Measurements from ENCODE around the gene TADA2A.
"Not testable (repeated sequence)": the region's sequence is repeated elsewhere in the genome, so short reads cannot be mapped to it uniquely, and the experiment has no call there.

Gene TADA2A

DNA sequence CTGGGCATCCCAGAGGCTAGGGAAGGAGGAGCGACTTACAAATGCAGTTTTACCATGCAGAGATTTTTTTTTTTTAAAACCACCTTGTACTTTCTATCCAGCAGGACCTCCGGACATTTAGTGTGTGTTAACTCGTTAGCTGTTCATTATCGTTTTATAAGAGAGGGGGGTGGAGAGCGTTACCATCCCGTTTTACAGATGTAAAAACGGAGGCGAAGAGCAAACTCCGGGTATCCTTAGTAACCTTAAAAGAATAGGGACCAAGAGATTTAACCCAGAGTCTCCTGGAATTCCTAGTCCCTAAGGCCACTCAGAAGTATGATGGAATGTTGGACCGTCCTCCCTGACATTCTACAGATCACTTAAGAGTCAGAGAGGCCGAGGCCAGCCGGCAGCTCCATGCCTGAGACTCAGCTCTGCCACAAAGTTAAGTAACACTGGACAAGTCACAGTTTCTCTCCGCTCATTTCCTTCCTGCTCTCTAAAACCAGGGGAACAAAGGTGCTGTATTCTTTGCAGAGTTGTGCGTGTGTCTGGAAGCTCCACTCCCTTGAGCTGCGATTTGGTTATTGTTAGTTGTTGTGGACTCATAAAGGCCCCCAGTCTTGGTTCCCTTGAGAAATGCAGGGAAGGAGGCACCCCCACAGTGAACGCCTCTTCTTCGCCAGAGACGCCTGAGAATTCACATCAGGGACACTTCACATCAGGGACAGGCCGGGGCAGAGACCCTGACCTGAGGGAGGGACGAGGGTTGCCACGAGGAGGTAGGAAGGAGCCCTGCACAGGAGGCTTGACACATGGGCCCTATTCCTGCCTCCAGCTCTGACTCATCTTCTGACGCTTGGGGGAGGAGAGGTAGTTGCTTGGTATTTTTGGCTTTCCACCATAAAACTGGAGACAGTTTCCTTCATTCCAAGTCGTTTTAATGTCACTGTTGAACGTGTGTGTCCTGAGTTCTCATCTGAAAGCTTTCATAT is 84.2 kb downstream of the TADA2A start:
- DNase-seq (ENCODE audit: low read depth, low spot score), result no peak

DNA sequence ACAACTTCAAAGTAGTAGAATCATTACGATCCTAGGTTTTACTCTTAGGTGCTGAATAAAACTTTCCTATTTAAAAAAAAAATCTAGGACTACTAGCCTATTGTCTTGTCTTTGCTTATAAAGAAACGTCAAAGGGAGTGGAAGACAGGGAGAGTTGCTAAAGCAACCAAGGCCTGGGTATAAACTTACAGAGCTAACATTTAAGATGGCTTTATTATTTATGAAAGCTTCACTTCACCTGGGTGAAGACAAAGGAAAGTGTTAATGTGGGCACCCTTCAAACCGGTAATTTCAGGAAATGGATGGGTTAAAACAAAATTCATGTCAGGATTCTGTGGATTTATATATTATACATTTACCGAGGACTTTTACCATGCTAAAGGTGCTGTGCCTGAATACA is 85.5 kb downstream of the TADA2A start:
- no peak for DNase-seq (ENCODE audit: low read depth, low spot score)

DNA sequence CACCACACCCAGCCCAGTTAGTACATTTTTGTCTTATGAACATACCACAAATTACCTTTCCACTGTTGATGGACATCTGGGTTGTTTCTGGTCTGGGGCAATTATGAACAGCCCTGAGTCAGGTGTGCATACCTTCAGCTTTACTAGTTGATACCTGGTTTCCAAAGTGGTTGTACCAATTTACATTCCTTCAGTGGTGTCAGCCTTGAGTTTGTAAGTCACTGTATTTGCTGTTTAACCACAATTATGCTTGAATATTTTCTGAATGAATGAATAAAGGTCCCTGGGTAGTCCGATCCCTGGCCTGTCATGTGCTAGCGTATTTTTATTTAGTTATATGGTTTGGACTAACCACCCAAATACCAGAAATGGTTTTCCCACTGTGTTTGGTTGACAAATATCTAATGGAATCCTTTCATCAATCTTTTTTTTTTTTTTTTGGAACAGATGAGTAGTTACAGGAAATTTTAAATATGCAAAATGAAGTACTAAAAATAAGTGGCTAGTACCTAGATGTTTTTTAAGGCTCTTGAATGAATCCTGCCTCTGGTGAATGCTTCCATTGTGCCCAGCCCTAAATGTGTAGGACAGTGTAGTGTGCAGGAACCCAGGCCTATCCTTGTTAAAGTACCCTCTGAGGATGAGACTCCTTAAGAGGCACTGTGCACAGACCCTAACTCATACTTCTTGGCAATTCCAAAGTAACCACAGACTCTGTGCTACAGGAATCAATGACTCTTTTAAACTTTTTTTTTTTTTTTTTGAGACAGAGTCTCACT is 86.8 kb downstream of the TADA2A start:
- DNase-seq (ENCODE audit: low read depth, low spot score), result no peak

DNA sequence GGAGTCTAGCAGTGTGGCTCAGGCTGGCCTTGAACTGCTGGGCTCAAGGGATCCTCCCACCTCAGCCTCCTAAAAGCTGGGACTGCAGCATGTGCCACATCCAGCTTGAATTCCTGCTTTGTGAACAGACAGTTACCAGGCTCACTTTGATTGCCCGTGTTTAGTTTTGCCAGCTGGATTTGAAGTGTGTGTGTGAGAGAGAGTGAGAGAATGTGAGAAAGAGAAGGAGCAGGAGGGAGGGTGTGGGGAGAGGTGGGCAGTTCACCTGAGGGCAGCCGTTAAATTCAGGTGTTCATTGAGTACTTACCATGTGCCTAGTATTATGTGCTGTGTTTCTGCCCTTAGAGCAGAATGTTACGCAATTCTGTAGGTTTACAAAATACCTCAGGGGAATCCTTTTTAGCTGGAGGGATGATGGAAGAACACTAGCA is 87.7 kb downstream of the TADA2A start:
- DNase-seq (ENCODE audit: low read depth, low spot score), result no peak

DNA sequence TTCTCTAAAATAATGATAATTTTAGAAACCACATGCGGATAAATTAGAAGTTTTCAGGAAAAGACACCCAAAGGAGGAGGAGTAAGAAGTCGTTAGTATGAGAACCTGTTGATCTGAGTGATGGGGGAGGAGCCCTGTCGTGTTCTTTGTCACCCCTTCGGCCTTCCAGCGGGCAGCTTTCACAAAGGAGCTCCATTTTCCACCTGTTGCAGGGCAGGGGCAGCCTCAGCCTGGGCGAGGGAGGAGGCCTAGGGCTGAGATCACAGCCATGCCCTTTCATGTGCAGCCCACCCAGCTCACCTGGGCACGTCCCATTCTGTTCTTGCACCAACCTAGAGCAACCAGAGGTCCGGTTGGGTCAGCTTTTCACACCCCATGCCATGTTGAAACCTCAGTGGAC is 88.3 kb downstream of the TADA2A start:
- DNase-seq (ENCODE audit: low read depth, low spot score), result no peak

DNA sequence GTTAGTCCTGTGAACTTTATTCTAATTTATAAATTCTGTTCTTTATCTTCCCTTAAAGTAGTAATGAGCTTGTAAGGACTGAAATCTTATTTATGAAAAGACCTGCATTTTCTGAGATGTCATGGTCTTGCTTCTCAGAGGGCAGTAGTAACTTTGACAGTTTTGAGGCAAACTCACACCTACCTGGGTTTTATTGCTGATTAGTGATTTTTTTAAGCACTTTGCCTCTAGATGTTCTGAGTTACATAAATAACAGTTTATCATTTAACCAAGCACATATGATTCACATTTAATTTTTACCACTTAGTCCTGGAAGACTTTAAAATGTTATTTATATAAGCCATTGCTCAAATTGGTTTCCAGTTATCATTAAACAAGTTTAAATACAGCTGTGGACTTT is 93.7 kb downstream of the TADA2A start:
- no peak for DNase-seq (ENCODE audit: low read depth, low spot score)

DNA sequence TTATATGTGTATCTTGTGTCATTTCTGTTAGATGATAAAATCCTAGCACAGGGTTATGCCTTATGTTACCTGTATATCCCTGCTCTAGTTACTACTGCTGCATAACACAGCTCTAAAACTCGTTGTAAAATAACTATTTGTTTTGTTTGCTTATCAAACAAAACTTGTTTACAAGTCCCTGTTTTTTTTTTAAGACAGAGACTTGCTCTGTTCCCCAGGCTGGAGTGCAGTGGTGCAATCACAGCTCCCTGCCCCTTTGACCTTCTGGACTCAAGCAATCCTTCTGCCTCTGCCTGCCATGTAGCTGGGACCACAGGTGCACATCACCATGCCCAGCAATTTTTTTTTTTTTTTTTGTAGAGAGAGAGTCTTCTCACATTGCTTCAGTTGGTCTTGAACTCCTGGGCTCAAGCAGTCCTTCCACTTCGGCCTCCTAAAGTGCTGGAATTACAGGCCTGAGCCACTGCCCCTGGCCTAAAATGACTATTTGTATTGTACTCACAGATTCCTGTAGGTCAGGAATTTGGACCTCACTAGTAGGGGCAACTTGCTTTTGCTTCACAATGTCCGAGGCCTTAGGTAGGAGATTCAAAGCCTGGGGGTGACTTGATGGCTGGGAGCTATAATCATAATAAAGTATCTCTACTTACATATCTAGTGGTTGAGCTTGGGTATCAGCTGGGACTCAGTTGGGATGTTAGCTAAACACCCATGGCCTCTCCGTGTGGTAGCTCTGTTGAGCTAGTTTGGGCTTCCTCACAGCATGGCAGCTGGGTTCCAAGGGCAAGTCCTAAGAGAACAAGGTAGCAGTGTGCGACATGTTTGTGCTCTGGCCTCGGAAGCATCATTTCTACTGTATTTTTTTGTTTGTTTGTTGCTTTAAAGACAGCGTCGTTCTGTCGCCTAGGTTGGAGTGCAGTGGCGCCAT is 95.6 kb downstream of the TADA2A start:
- DNase-seq (ENCODE audit: low read depth, low spot score), result no peak

DNA sequence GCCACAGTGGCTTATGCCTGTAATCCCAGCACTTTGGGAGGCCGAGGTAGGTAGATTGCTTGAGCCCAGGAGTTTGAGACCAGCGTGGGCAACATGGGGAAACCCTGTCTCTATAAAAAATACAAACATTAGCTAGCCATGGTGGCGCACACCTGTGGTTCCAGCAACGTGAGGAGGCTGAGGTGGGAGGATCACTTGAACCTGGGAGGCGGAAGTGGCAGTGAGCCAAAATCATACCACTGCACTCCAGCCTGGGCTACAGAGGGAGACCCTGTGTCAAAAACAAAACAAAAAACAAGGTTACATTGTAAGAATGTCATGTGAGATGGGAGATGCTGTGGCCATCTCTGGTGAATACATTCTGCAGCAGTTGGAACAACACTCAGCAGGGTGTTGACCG is 96.5 kb downstream of the TADA2A start:
- no peak for DNase-seq (ENCODE audit: low read depth, low spot score)

DNA sequence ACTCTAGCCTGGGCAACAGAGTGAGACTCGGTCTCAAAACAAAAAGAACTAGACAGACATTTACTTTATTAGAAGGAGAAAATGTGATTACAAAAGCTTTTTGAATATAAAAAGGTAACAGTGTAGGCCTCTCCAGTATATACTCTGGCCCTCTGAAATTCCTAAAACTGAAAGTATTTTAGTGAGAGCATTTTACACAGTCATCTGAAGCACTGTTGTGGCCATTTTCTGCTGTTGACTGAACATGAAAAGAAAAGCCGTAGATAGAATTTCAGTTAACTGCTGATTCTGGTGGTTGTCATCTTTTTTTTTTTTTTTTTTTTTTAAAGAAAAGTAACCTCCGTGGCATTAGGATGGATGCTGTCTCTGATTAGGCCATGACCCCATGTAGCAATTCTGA is 98.6 kb downstream of the TADA2A start:
- no peak for DNase-seq (ENCODE audit: low read depth, low spot score)

DNA sequence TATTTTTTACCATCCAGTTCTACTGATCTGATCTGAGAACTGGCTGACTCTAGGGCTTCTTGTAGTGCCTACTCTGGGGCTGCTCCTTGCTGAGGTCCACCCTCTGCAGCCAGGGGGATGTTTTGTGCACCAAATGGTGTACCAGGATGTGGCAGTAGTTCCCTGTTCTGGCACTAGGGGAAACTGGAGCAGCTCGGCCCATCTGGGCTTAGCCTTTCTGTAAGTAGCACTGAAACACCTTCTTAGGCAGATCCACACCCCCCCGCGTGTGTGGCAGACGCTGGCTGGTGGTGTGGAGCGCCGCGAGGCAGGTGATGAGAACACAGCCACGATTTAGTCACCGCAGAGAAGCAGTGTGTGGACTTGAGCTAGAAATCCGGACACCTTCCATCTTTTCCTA is 100.0 kb downstream of the TADA2A start:
- DNase-seq (ENCODE audit: low read depth, low spot score), result no peak

DNA sequence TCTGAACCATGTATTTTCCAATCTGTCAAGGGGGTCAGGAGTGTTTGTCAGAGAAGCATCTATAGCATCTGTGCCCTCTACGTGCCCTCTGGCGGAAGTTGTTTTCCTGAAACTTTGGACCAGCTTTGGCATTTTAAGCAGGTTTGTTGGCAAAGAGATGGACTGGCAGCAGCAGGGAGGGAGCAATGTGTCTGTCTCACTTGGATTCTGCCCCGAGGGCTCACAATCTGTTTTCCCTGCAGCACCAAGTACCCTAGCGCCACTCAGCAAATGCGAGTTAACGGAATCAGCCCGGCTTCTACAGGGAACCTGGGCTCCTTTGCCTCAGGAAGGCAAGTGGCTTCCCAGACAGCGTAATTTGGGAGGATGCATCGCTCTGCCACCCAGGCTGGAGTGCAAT is 100.4 kb downstream of the TADA2A start:
- DNase-seq (ENCODE audit: low read depth, low spot score), result no peak

DNA sequence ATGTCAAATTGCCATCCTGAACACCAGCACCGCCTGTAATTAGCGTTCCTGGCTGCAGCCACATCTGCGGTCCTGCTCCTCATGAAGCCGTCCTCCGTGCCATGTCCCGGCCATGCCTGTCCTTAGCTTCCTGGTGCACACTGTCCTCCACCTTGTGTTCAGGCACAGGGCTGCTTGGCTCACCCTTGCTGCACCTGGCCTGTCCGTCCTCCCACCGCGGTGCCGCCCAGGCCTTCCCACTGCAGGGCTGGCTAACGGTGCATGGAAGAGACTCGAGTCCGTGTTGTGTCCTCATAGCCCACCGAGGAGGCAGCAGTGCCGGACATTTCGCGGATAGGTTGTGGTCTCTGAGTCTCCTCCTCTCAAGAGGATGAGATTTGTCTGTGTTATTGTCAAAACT is 103.4 kb downstream of the TADA2A start:
- no peak for DNase-seq (ENCODE audit: low read depth, low spot score)

DNA sequence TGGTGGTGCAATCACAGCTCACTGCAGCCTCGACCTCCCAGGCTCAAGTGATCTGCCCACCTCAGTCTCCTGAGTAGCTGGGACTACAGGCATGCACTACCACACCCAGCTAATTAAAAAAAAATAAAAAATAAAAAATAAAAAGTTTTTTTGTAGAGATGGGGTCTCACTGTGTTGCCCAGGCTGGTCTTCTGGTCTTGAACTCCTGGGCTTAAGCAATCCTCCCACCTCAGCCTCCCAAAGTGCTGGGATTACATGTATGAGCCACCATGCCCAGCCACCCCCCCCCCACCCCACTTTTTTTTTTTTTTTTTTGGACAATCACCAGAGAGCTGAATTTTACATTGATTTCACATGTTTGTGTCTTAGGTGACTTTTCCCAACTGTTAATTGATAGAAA is 105.0 kb downstream of the TADA2A start:
- DNase-seq (ENCODE audit: low read depth, low spot score), result not testable (repeated sequence)

DNA sequence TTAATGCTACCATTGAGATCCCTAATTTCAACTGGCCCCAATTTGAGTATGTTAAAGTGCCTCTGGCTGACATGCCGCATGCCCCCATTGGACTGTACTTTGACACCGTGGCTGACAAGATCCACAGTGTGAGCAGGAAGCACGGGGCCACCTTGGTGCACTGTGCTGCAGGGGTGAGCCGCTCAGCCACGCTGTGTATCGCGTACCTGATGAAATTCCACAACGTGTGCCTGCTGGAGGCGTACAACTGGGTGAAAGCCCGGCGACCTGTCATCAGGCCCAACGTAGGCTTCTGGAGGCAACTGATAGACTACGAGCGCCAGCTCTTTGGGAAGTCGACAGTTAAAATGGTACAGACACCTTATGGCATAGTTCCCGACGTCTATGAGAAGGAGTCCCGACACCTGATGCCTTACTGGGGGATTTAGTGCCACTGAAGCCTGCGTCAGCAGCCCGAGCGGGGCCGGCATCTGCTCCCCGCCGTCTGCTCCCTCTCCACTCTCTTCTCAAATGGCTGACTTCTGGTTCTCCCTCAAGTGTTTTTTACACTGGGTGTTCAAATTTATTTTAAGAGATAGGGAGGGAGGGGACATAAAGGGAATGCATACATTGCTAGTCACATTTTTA is 105.9 kb downstream of the TADA2A start:
- no peak for DNase-seq (ENCODE audit: low read depth, low spot score)

DNA sequence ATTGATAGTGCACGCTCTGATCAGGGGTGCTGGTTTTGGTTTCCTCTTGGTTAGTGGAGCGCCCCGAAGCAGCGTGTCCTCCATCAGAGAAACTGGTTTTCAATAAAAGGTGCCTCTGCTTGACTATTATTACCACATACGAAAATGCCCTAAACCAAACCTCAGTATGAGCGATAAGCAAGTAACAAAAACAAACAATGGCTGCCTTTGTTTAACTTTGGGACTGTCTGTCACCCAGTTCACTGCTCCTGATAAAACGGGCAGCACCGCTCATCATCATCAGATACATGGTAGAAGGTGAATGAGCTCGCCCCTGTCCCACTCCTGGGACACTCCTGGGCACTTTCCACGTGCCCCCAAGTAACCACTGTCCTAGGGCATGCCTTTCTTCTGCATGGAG is 107.0 kb downstream of the TADA2A start:
- no peak for DNase-seq (ENCODE audit: low read depth, low spot score)

DNA sequence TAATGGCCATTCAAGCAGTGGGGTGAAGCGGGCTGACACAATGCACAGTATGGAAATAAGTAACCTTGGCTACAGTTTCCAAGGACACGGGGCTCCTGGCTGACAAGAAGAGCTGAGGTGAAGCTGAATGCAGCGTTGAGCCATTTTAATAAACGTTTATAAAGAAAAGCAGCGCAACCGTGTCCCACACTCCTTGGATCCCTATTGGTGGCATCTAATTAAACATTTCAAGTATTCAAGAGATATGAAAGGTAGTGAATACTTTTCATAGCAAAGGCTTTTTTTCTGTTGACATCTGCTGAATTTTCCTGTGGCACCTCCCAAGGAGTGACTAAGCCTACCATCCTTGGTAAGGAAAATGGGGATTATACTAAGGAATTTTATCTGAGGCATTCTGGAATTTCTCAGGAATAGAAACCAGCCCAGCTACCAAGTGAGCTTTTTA is 109.5 kb downstream of the TADA2A start:
- DNase-seq (ENCODE audit: low read depth, low spot score), result no peak

DNA sequence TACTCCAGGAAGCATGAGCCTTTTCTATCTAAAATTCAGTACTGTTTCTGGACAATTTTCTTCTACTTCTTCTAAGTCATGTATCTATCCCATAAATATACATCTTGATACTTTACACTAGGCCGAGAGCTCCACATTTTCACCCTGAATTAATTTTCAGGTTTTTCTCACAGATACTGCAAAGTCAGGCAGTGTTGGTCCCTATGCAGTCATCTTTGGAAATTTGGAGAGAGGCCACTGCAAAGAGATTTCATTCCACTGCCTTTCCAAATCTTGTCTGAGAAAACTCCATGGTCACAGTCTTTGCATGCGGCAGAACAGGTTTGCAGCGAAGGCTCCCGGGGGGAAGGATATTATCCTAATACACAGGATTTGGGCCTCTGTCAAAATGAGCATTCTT is 111.2 kb downstream of the TADA2A start:
- DNase-seq (ENCODE audit: low read depth, low spot score), result no peak

DNA sequence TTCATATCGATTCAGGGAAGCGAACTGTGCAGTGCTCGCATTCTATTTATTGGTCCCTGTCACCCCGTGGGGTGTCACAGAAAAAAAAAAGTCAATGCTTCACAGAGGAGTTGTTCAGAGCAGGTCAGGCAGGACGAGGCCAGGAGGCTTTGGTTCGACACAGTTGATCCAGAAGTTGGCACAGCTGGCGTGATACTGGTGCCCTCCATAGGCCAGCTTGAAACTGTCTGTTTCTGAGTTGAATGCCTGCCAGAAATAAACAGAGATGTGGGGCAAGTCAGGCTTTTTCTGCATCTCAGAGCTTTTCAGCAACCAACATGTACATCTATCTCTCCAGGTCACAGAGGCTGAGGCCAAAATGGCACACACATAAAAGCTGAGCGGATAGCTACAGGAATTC is 112.1 kb downstream of the TADA2A start:
- no peak for DNase-seq (ENCODE audit: low read depth, low spot score)

DNA sequence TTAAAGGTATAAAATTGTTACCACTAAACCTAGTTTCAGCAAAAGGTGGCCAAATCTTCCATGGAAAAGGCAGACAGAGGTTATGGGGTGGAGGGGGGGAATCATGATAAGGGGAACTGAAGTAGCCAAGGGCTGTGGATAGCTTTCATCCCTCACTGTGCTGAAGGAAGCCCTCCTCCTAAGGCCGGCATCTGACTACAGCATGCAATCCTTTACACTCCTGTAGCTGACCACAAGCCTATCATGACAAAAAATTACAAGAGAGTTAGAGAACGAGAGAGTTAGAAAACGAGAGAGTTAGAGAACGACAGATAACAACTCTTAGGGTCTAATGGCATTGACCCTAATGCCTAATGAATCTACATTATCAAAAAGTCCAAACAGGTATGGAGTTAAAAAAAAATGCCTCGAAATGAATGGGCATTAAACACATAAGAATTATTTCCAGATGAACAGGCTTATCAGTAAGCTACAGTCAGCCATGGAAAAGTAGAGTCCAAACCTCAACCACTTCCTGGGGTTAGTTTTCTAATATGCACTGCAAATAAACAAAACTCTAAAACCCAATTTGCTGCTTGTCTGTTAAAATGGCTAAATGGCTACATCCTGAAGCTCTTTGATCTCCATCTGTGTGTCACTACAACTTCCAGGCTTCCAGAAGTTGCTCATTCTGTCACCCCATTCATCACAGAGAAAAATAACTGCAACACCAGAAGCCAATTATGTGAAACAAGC is 112.7 kb downstream of the TADA2A start:
- no peak for DNase-seq (ENCODE audit: low read depth, low spot score)

DNA sequence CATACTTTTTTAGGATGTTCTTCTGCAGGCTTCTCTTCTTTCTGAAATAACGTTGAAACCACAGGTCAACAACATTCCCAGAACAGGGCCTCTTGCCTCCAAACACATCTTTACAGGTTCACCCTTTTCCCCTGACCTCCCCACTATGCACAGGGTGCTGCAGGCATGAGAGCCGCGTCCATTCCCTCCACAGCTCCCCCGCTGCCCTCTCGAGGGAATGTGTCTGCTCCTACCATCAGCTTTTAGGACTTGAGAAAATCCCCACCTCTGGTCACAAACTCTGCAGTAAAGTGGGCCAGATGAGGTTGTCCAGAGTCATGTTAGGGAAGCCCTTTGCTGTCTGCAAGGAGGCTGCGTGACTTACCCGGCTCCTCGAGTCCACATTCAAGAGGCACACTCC is 113.5 kb downstream of the TADA2A start:
- DNase-seq (ENCODE audit: low read depth, low spot score), result no peak
